AG04449 (cell line): Measurements from ENCODE around the gene KAZALD1.

Experiments used
- CTCF ChIA-PET: fragments of 350-600 bp; formaldehyde crosslinking; extraction: SDS; loops from one replicate; lab custom pipeline; 2021; ENCODE audit warnings: antibody characterized with exemption; lab: Yijun Ruan, JAX
- POLR2A ChIA-PET: fragments of 400-600, 350-600 bp; formaldehyde crosslinking; extraction: SDS; loops from one replicate; lab custom pipeline; 2020; ENCODE audit warnings: antibody characterized with exemption, inconsistent platforms; lab: Yijun Ruan, JAX
- DNase-seq: peaks from one replicate; pipeline ENCODE4 v3.0.0-alpha.2; 2010; ENCODE audit warnings: low read depth, low spot score
- H3K4me3 ChIP-seq: 2 replicates; pipeline ENCODE4 v1.5.1; 2011; ENCODE audit warnings: low read depth, mild to moderate bottlenecking, control low read depth, low read length
- TF ChIP-seq, protein P1 (sequence below): IDR thresholded peaks from one replicate; pipeline ENCODE4 v1.5.1; 2011; ENCODE audit warnings: mild to moderate bottlenecking, moderate library complexity, low read length, control low read depth, inconsistent platforms; ENCODE audit not compliant: insufficient read depth; ENCODE audit errors: missing control alignments

KAZALD1 gene

DNA sequence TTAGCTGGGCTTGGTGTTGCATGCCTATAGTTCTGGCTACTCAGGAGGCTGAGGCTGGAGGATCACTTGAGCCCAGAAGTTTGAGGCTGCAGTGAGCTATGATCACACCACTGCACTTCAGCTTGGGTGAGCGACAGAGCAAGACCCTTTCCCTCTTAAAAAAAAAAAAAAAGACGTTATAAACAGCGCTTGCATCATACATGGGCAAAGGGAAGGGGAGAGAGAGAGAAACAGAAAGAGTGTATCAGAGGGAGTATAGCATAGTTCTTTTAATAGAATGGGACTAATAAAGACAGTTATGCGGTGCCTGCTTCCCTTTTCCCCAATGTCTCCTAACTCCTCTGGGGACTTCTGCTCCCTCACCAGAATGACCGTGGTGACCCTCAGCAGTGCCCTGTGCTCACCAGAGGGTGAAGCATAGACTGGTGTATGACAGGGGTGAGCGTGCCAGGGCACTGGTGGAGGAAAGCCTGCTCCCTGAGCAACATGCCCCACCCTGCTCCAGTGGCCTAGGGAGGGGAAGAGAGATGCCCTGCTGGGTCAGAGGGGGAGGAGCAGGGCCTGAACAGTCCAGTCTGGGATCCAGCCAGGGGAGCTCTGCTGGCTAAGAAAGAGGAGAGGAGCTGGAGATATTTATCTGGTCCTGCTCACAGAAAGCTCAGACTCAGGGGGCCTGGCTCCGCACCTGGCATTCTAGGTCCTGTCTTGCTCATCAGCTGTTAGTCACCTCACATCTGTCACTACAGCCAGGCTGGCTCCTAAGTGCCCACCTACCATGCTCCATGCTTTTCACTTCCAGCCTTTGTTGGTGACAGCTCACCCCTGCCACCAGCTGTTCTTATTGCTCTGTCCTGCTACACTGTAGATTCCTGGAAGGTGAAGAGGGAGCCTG is 33.1 kb upstream of the KAZALD1 start:
- POLR2A ChIA-PET: interaction anchor here (0.9 kb wide), 1 partner anchor 27 kb away, joined by 3 read pairs; no protein-coding TSS in a partner anchor
- DNase-seq: no peak
- no peak overlapping the region for H3K4me3 ChIP-seq
- TF ChIP-seq, protein P1, sequence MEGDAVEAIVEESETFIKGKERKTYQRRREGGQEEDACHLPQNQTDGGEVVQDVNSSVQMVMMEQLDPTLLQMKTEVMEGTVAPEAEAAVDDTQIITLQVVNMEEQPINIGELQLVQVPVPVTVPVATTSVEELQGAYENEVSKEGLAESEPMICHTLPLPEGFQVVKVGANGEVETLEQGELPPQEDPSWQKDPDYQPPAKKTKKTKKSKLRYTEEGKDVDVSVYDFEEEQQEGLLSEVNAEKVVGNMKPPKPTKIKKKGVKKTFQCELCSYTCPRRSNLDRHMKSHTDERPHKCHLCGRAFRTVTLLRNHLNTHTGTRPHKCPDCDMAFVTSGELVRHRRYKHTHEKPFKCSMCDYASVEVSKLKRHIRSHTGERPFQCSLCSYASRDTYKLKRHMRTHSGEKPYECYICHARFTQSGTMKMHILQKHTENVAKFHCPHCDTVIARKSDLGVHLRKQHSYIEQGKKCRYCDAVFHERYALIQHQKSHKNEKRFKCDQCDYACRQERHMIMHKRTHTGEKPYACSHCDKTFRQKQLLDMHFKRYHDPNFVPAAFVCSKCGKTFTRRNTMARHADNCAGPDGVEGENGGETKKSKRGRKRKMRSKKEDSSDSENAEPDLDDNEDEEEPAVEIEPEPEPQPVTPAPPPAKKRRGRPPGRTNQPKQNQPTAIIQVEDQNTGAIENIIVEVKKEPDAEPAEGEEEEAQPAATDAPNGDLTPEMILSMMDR: no peak
- CTCF ChIA-PET: interaction anchor here (1.3 to 35.4 kb wide), 5 partner anchors 12 to 34 kb away, joined by 5 to 1481 read pairs (median 242); partner anchors contain the start of genes KAZALD1, LZTS2, MRPL43 and TWNK

GRCh38 chr10:101029520-101030295 is 32.1 kb upstream of the KAZALD1 start:
- no peak for DNase-seq
- H3K4me3 ChIP-seq: no peak overlapping the region
- TF ChIP-seq, protein P1: no peak
- ChIA-PET CTCF (interaction anchor here (4.7 to 35.4 kb wide), 4 partner anchors 13 to 36 kb away, joined by 20 to 1481 read pairs (median 288); partner anchors contain the start of genes KAZALD1, LZTS2, MRPL43 and TWNK), POLR2A (interaction anchor here (0.6 to 1.3 kb wide), 2 partner anchors 31 to 664 kb away, joined by 3 read pairs; partner anchors contain the start of gene LZTS2)

DNA sequence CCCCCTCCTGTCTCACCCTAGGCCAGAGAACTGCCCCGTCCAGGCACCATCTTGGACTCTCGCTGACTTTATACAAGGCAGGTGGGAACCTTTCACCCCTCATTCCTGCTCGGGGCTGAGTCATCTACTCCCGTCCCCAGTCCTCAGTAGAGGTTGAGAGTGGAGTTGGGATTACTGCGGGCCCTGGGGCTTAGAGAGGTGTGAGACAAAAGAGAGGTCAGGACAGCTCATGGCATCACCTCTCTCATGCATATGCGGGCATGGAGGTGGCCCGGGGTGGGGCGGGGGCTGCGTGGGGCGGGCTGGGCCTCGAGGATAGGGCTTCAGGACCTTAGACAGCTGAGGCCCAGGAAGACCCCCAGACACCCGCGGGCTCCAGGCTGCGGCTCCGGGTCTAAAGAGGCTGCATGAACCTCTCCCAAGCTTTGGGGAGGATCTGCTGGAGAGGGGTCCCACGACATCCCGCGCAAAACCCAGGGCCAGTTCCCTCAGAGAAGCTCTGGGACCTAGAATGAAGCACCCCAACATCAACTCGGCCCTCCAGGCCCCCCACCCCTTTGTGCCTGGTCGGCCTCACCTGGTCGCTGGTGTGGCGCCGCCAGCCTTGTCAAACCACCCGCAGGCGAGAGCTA is 31.2 kb upstream of the KAZALD1 start:
- peak overlapping the region; percentile 86 for H3K4me3 ChIP-seq
- CTCF ChIA-PET: interaction anchor here (1.3 to 35.4 kb wide), 5 partner anchors 14 to 36 kb away, joined by 3 to 1481 read pairs (median 242); partner anchors contain the start of genes KAZALD1, LZTS2, MRPL43 and TWNK

GRCh38 chr10:101031128-101031795 is 30.5 kb upstream of the KAZALD1 start, which contains the start of the genes PDZD7 and SFXN3:
Gene PDZD7 (minus strand): TSS chr10:101031129. CDS start chr10:101030219, 910 bp downstream.
Gene SFXN3 (plus strand): TSS chr10:101031234. CDS start chr10:101034695, 3,461 bp downstream.
- ChIA-PET CTCF (interaction anchor here (1.3 to 35.4 kb wide), 5 partner anchors 14 to 37 kb away, joined by 3 to 1481 read pairs (median 242); partner anchors contain the start of genes KAZALD1, LZTS2, MRPL43 and TWNK), POLR2A (interaction anchor here (1.1 to 2.3 kb wide), 5 partner anchors 10 to 33 kb away, joined by 3 to 18 read pairs (median 4); partner anchors contain the start of gene LZTS2)
- peak within 1 kb of the TSS; percentile 86 for H3K4me3 ChIP-seq
- TF ChIP-seq, protein P1: no peak
- DNase-seq: no peak

More for the DNA sequence above, 31.2 kb upstream of the KAZALD1 start:
- no peak for DNase-seq
- TF ChIP-seq, protein P1: no peak
- POLR2A ChIA-PET: interaction anchor here (0.6 to 2.3 kb wide), 3 partner anchors 12 to 665 kb away, joined by 3 to 18 read pairs (median 3); partner anchors contain the start of gene LZTS2
